ENCODE measurements around the gene CTDP1.

Gene CTDP1

GRCh38 chr18:79729611-79730010 lies 50.0 kb downstream of the CTDP1 start:
- Histone ChIP-seq H3K36me3 (ENCODE audit: control insufficient read depth in 2 of 2, insufficient read depth in 1 of 2, low read length in 2 of 2) (peaks cover 6 to 68% of the 10 kb centered on the region in 2 experiments; a peak in 2 of 3 replicates), H3K9me3 (ENCODE audit: control insufficient read depth, insufficient read depth, low read depth, low read length) (no peaks in the 10 kb centered on the region; the same call in none of the 2 replicates), H3K27ac (ENCODE audit: extremely low read depth, low read depth, low read length) (no peak overlapping the region), H3K4me3 (ENCODE audit: low read depth, low read length) (no peak overlapping the region), H3K4me1 (ENCODE audit: control insufficient read depth, insufficient read depth, low read length) (no peaks in the 10 kb centered on the region)
- CTCF ChIA-PET: interaction anchor here (1.0 kb wide), 1 partner anchor 62 kb away, joined by 3 read pairs; no protein-coding TSS in a partner anchor
- POLR2A ChIA-PET: interaction anchor here (1.2 kb wide), 1 partner anchor 8 kb away, joined by 3 read pairs; no protein-coding TSS in a partner anchor
- TF ChIP-seq ZNF211 (tag by site-specific recombination; IDR thresholded peaks at IDR 0.05; ENCODE audit: low read depth) (no peak), ZNF626 (tag by site-specific recombination; IDR thresholded peaks at IDR 0.05) (no peak), ZFP37 (tag by site-specific recombination; IDR thresholded peaks at IDR 0.05) (no peak), ZNF785 (tag by site-specific recombination; IDR thresholded peaks at IDR 0.05) (no peak), ZNF133 (tag by site-specific recombination; IDR thresholded peaks at IDR 0.05) (no peak), ZNF521 (tag by site-specific recombination; IDR thresholded peaks at IDR 0.05) (no peak)
- TF ChIP-seq, protein P1, sequence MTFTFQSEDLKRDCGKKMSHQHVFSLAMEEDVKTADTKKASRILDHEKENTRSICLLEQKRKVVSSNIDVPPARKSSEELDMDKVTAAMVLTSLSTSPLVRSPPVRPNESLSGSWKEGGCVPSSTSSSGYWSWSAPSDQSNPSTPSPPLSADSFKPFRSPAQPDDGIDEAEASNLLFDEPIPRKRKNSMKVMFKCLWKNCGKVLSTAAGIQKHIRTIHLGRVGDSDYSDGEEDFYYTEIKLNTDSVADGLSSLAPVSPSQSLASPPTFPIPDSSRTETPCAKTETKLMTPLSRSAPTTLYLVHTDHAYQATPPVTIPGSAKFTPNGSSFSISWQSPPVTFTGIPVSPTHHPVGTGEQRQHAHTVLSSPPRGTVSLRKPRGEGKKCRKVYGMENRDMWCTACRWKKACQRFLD (tag by site-specific recombination; IDR thresholded peaks at IDR 0.05): no peak

GRCh38 chr18:79730804-79731203 lies 51.2 kb downstream of the CTDP1 start:
- TF ChIP-seq ZNF747 (tag by site-specific recombination; IDR thresholded peaks at IDR 0.05): no peak
- no peak for TF ChIP-seq ZNF157 (tag by site-specific recombination; IDR thresholded peaks at IDR 0.05)
- TF ChIP-seq ZFP41 (tag by site-specific recombination; IDR thresholded peaks at IDR 0.05; ENCODE audit: borderline replicate concordance): no peak
- TF ChIP-seq ZNF114 (tag by site-specific recombination; IDR thresholded peaks at IDR 0.05): no peak
- TF ChIP-seq ZNF362 (tag by site-specific recombination; IDR thresholded peaks at IDR 0.05): no peak
- TF ChIP-seq, protein P2, sequence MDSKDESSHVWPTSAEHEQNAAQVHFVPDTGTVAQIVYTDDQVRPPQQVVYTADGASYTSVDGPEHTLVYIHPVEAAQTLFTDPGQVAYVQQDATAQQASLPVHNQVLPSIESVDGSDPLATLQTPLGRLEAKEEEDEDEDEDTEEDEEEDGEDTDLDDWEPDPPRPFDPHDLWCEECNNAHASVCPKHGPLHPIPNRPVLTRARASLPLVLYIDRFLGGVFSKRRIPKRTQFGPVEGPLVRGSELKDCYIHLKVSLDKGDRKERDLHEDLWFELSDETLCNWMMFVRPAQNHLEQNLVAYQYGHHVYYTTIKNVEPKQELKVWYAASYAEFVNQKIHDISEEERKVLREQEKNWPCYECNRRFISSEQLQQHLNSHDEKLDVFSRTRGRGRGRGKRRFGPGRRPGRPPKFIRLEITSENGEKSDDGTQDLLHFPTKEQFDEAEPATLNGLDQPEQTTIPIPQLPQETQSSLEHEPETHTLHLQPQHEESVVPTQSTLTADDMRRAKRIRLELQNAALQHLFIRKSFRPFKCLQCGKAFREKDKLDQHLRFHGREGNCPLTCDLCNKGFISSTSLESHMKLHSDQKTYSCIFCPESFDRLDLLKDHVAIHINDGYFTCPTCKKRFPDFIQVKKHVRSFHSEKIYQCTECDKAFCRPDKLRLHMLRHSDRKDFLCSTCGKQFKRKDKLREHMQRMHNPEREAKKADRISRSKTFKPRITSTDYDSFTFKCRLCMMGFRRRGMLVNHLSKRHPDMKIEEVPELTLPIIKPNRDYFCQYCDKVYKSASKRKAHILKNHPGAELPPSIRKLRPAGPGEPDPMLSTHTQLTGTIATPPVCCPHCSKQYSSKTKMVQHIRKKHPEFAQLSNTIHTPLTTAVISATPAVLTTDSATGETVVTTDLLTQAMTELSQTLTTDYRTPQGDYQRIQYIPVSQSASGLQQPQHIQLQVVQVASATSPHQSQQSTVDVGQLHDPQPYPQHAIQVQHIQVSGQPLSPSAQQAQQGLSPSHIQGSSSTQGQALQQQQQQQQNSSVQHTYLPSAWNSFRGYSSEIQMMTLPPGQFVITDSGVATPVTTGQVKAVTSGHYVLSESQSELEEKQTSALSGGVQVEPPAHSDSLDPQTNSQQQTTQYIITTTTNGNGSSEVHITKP (tag by site-specific recombination; IDR thresholded peaks at IDR 0.05): no peak
- TF ChIP-seq, protein P1 (tag by site-specific recombination; IDR thresholded peaks at IDR 0.05): no peak
- TF ChIP-seq ZNF776 (tag by site-specific recombination; IDR thresholded peaks at IDR 0.05; ENCODE audit: borderline replicate concordance): no peak
- no peak for TF ChIP-seq ZNF391 (tag by site-specific recombination; IDR thresholded peaks at IDR 0.05; ENCODE audit: borderline replicate concordance, low read depth)
- no peak for TF ChIP-seq ZNF670 (tag by site-specific recombination; IDR thresholded peaks at IDR 0.05; ENCODE audit: low read depth)
- no peak for TF ChIP-seq ZNF624 (tag by site-specific recombination; IDR thresholded peaks at IDR 0.05)
- no peak for TF ChIP-seq ZNF473 (tag by site-specific recombination; IDR thresholded peaks at IDR 0.05)
- TF ChIP-seq, protein P3, sequence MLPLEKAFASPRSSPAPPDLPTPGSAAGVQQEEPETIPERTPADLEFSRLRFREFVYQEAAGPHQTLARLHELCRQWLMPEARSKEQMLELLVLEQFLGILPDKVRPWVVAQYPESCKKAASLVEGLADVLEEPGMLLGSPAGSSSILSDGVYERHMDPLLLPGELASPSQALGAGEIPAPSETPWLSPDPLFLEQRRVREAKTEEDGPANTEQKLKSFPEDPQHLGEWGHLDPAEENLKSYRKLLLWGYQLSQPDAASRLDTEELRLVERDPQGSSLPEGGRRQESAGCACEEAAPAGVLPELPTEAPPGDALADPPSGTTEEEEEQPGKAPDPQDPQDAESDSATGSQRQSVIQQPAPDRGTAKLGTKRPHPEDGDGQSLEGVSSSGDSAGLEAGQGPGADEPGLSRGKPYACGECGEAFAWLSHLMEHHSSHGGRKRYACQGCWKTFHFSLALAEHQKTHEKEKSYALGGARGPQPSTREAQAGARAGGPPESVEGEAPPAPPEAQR (tag by site-specific recombination; IDR thresholded peaks at IDR 0.05): no peak
- no peak for TF ChIP-seq ZNF76 (tag by site-specific recombination; IDR thresholded peaks at IDR 0.05; ENCODE audit: borderline replicate concordance, low read depth)
- TF ChIP-seq ZNF366 (tag by site-specific recombination; conservative IDR thresholded peaks at IDR 0.05): no peak
- TF ChIP-seq ZNF660 (tag by site-specific recombination; IDR thresholded peaks at IDR 0.05): no peak
- TF ChIP-seq SALL2 (tag by site-specific recombination; IDR thresholded peaks at IDR 0.05; ENCODE audit: borderline replicate concordance): no peak
- TF ChIP-seq ZNF155 (tag by site-specific recombination; IDR thresholded peaks at IDR 0.05): no peak
- CTCF ChIA-PET: no interaction called here
- Histone ChIP-seq H3K4me3 (ENCODE audit: low read depth, low read length) (no peak overlapping the region), H3K4me1 (ENCODE audit: control insufficient read depth, insufficient read depth, low read length) (no peaks in the 10 kb centered on the region), H3K9me3 (ENCODE audit: control insufficient read depth, insufficient read depth, low read depth, low read length) (no peaks in the 10 kb centered on the region; the same call in none of the 2 replicates), H3K27ac (ENCODE audit: extremely low read depth, low read depth, low read length) (no peak overlapping the region), H3K36me3 (ENCODE audit: control insufficient read depth in 2 of 2, insufficient read depth in 1 of 2, low read length in 2 of 2) (peaks cover 6 to 70% of the 10 kb centered on the region in 2 experiments; a peak in 2 of 3 replicates)
- POLR2A ChIA-PET: no interaction called here

All from HEK293 (cell line).